Stimulated activated CD4-positive, alpha-beta T cell treated with anti-CD3 and anti-CD28 coated beads, Interleukin-12 subunit alpha, Interleukin-12 subunit beta, amount 100 ng/mL, for 4 hours (primary cell): ENCODE data around the gene TMEM141.

Source experiments
- DNase-seq: peaks from one replicate; pipeline ENCODE4 v3.0.0-alpha.2; 2020

TMEM141 gene

GRCh38 chr9:136790640-136791515, at the start of gene TMEM141:
TSS of gene TMEM141 (plus strand) at chr9:136791344. CDS start at chr9:136791371, 27 bp downstream.
- DNase-seq = peak; percentile 100

GRCh38 chr9:136741883-136742571, 49.1 kb upstream of the TMEM141 start:
- no peak for DNase-seq

- DNase-seq = no peak
These were observed 48.4 kb upstream of the TMEM141 start, which contains the start of gene LCN10 for GRCh38 chr9:136742591-136743391. TSS of gene LCN10 (minus strand) at chr9:136742940. CDS start at chr9:136742903, 37 bp downstream.

- DNase-seq = no peak
These were observed 47.4 kb upstream of the TMEM141 start for GRCh38 chr9:136743639-136744211.

GRCh38 chr9:136744773-136745172, 46.4 kb upstream of the TMEM141 start:
- DNase-seq = no peak

- DNase-seq = no peak
These were observed 45.6 kb upstream of the TMEM141 start for GRCh38 chr9:136745389-136746154.

- no peak for DNase-seq
These were observed 45.0 kb upstream of the TMEM141 start for GRCh38 chr9:136746155-136746490.

- no peak for DNase-seq
These were observed 44.5 kb upstream of the TMEM141 start for GRCh38 chr9:136746621-136747020.

GRCh38 chr9:136747161-136748060, 43.7 kb upstream of the TMEM141 start:
- DNase-seq = no peak

GRCh38 chr9:136748201-136748600, 42.9 kb upstream of the TMEM141 start, which contains the start of gene LCN6:
TSS of gene LCN6 (minus strand) at chr9:136748525. CDS start at chr9:136748483, 42 bp downstream.
- DNase-seq = no peak

GRCh38 chr9:136748666-136749611, 42.2 kb upstream of the TMEM141 start:
- DNase-seq = no peak

GRCh38 chr9:136750526-136750925, 40.6 kb upstream of the TMEM141 start:
- DNase-seq = no peak

- DNase-seq = no peak
These were observed 39.9 kb upstream of the TMEM141 start for GRCh38 chr9:136751244-136751643.

GRCh38 chr9:136751814-136752213, 39.3 kb upstream of the TMEM141 start:
- no peak for DNase-seq

GRCh38 chr9:136753371-136754058, 37.6 kb upstream of the TMEM141 start:
- no peak for DNase-seq

GRCh38 chr9:136754059-136754572, 37.0 kb upstream of the TMEM141 start:
- DNase-seq = no peak

- DNase-seq = no peak
These were observed 36.4 kb upstream of the TMEM141 start for GRCh38 chr9:136754626-136755301.
